Measurements from ENCODE around the gene MMD2.

The MMD2 gene

GRCh38 chr7:4868493-4868892 is 90.5 kb downstream of the MMD2 start:
- DNase-seq (ENCODE audit: low spot score): no peak

GRCh38 chr7:4866528-4867496 is 92.2 kb downstream of the MMD2 start:
- DNase-seq (ENCODE audit: low spot score): no peak

- DNase-seq (ENCODE audit: low spot score): no peak
These were observed 96.8 kb downstream of the MMD2 start for GRCh38 chr7:4862156-4862555.

GRCh38 chr7:4861673-4862072 is 97.3 kb downstream of the MMD2 start, which contains the start of gene PAPOLB:
TSS of gene PAPOLB (minus strand) at chr7:4862030. CDS start at chr7:4861810, 220 bp downstream.
- no peak for DNase-seq (ENCODE audit: low spot score)

- DNase-seq (ENCODE audit: low spot score): no peak
These were observed 97.8 kb downstream of the MMD2 start for GRCh38 chr7:4861227-4861626.

GRCh38 chr7:4857189-4857588 is 101.8 kb downstream of the MMD2 start:
- no peak for DNase-seq (ENCODE audit: low spot score)

GRCh38 chr7:4856336-4857057 is 102.5 kb downstream of the MMD2 start:
- no peak for DNase-seq (ENCODE audit: low spot score)
